OCI-LY3 (cell line): ENCODE measurements around the gene HOXD3.

ENCODE experiments used
- CTCF ChIP-seq: fragments of 200-600, 300-600 bp; sonication (generic); IDR thresholded peaks from 2 replicates; pipeline ENCODE4 v1.5.1; 2014; ENCODE audit warnings: antibody characterized with exemption, low read length, low read depth
- EZH2phosphoT487 ChIP-seq: fragments of 200-600 bp; shearing (Covaris generic); IDR thresholded peaks from 2 replicates; pipeline ENCODE4 v1.6.1; 2018; ENCODE audit warnings: antibody characterized with exemption, mixed run types, low read depth

- TF ChIP-seq CTCF (no peak), EZH2phosphoT487 (no peak)
Measured at GRCh38 chr2:176159663-176160250, 2.6 kb downstream of the HOXD3 start.
